Lower leg skin (tissue), 3 donors: ENCODE results near the gene JMJD1C.

Source experiments
- POLR2A ChIP-seq, 2 donors: fragments of 450-650 bp; IDR thresholded peaks; one replicate each; pipeline ENCODE4 v1.6.1; 2016 to 2017; ENCODE audit warnings: antibody characterized with exemption in 2 of 2, mild to moderate bottlenecking in 1 of 2, moderate library complexity in 1 of 2
- TF ChIP-seq, protein P1 (sequence below), 3 donors: fragments of 450-650 bp; IDR thresholded peaks; one replicate each; pipeline ENCODE4 v1.5.1; 2016; ENCODE audit warnings: antibody characterized with exemption in 3 of 3, mild to moderate bottlenecking in 3 of 3, moderate library complexity in 2 of 3

- TF ChIP-seq, protein P1, sequence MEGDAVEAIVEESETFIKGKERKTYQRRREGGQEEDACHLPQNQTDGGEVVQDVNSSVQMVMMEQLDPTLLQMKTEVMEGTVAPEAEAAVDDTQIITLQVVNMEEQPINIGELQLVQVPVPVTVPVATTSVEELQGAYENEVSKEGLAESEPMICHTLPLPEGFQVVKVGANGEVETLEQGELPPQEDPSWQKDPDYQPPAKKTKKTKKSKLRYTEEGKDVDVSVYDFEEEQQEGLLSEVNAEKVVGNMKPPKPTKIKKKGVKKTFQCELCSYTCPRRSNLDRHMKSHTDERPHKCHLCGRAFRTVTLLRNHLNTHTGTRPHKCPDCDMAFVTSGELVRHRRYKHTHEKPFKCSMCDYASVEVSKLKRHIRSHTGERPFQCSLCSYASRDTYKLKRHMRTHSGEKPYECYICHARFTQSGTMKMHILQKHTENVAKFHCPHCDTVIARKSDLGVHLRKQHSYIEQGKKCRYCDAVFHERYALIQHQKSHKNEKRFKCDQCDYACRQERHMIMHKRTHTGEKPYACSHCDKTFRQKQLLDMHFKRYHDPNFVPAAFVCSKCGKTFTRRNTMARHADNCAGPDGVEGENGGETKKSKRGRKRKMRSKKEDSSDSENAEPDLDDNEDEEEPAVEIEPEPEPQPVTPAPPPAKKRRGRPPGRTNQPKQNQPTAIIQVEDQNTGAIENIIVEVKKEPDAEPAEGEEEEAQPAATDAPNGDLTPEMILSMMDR (IDR thresholded peaks at IDR 0.05), result no peak
- no peak for TF ChIP-seq POLR2A (IDR thresholded peaks at IDR 0.05)
These were observed 325.7 kb downstream of the JMJD1C start for GRCh38 chr10:63140077-63140476.
